H1 (cell line): ENCODE data around the gene ABI1. TPM values are rescaled to one million over a fixed set of nuclear protein-coding genes. Genes with fewer than 3 reads are reported as not detected.

Experiments used
- EP300 ChIP-seq, 2 experiments: IDR thresholded peaks; 1 replicate in 1 of 2; 2 replicates in 1 of 2; pipeline ENCODE4 v1.6.1; 2011 to 2012; ENCODE audit warnings: low read depth in 2 of 2, low read length in 2 of 2, mild to moderate bottlenecking in 2 of 2, borderline replicate concordance in 1 of 2, inconsistent platforms in 1 of 2, moderate library complexity in 1 of 2
- polyA plus RNA-seq, 7 experiments: library from polyadenylated mRNA; depleted of rRNA in 3 of 7; stranded (reverse) in 5 of 7; unstranded in 2 of 7; fragments of >200 nt in 5 of 7; fragments of 200-250 nt in 2 of 7; gene quantifications; 1 replicate in 5 of 7; 2 replicates in 1 of 7; 4 replicates in 1 of 7; pipeline versions ENCODE4 v1.2.1 to v1.2.3, GENCODE V29; 2011 to 2013; ENCODE audit warnings: missing spikeins in 2 of 7, mixed read lengths in 2 of 7
- total RNA-seq: library from RNA; stranded (reverse); fragmentation: NEBNext Ultra II Directional; extraction: Animal tissue kit (Norgen Biotek cat#: 25700); gene quantifications from 2 replicates; pipeline ENCODE4 v1.2.1, GENCODE V29; 2021

Gene ABI1
- total and polyA plus RNA-seq, 2 of the 8 experiments (the other 6 are each of a cell fraction or from before 2014, with no cell fraction given) = 35.4 to 37.0 TPM

GRCh38 chr10:26859241-26860101 lies 1.3 kb downstream of the ABI1 start (continued):
- no peak for TF ChIP-seq EP300 (IDR thresholded peaks at IDR 0.05; ENCODE audit: borderline replicate concordance in 1 of 2, low read depth in 2 of 2, low read length in 2 of 2)
- TF ChIP-seq, all 59 proteins: peak for 0
